Hematopoietic multipotent progenitor cell treated with erythropoietin and hydrocortisone succinate and interleukin-3 and kit ligand, for 6 days (in vitro differentiated cells): ENCODE results near the gene TCF25.

Experiments used
- DNase-seq: peaks from one replicate; pipeline ENCODE4 v3.0.0-alpha.2; 2015

TCF25 gene

DNA sequence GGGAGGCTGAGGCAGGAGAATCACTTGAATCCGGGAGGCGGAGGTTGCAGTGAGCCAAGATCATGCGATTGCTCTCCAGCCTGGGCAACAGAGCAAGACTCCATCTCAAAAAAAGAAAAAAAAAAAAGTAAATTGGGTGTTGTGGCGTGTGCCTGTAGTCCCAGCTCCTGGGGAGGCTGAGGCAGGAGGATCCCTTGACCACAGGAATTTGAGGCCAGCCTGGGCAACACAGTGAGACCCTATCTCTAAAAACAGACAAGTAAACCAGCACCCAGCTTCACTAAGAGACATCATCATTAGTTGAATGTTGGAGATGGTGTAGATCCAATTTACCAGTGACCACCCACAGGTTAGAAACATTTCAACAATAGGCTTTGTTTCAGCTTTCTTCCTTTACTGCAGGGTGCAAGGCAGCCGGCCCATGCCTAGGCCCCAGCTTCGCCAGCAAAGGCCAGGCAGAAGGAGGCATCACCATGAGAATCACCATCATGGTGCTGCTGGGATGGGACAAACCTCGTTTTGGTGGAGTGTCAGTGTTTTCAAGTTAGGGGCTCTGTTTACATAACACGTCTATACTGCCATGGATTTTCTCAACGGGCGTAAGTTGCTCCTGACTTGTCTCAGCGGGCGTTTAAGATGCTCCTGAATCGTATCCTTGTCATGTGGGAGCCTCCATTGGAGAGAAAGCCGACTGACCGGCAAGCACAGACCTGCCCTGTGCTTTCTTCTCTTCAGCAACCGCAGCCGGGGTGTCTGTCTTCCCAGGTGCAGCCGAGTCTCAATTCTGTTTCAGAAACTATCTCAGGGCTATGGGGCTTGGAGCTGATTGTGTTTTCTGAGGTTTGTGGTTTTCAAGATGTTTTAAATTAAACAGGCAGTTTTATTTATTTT lies 7.3 kb downstream of the TCF25 start:
- DNase-seq = no peak

DNA sequence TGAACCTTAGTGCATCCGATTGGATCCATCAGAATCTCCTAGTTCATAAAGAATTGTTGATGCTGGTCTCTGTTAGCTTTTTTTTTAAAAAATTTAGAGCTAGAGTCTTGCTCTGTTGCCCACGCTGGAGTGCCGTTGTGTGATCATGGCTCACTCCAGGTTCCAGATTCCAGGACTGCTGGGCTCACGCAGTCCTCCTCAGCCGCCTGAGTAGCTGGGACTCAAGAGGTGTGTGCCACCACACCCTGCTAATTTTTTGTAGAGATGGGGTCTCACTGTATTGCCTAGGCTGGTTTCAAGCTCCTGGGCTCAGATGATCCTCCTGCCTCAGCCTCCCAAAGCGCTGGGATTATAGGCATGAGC lies 8.0 kb downstream of the TCF25 start:
- no peak for DNase-seq

DNA sequence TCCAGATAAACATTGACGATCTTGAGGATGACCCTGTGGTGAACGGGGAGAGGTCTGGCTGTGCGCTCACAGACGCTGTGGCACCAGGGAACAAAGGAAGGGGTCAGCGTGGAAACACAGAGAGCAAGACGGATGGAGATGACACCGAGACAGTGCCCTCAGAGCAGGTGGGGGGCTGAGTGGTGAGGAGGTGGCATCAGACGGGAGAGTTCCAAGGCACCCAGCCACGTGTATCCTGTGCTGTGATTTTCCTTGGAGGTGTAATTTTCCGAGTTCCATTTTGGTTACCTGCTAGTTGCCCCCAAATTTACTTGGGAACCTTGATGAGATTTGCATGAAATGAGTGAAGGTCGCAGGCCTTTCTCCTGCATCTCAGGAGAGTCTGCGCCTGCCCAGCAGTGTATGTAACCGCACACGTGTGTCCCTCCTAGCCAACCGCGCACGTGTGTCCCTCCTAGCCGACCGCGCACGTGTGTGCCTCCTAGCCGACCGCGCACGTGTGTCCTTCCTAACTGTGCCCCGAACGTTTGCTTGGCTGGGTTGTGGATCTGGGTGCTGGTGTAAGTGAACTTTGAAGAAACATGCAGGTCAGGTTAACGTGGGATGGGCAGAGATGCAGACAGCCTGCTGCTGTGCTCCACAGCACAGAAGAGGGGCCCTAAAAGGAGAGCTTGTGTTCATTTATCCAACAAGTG lies 10.1 kb downstream of the TCF25 start:
- no peak for DNase-seq

DNA sequence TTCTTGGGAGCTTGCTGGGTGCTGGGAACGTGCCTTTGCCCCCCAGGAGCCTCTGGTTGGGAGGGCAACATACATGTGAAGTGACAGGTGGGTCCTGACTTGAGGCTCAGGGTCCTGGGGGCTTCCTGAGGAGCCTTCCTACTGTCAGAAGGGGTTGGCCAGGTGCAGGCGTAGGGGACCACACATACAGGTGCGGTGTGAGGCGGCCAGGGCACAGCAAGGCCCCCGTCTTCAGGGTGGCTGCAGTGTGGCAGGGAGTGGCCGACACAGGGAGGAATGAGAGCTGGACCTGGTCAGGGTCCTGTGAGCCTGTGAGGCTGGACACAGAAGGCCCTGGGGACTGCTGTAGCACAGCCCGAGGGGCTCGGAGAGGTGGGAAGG lies 10.6 kb downstream of the TCF25 start:
- no peak for DNase-seq

DNA sequence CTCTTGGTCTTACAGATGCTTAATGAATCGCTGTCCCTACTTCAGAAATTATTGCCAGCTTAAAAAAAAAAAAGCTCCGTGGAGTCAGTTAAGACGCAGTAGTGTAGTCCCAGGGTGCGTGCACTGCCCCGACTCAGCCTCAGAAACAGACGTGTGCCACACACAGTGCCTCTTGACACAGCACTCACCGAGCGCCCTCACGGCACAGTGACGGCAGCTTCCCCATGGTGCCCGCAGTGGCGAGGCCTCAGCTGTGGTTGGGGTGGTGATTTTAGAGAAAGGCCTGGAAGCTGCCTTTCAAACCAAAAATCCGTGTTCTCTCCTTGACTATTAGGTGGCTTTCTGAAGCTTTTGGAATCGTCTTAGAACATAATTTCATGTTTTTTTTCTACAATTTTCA lies 13.9 kb downstream of the TCF25 start:
- no peak for DNase-seq

DNA sequence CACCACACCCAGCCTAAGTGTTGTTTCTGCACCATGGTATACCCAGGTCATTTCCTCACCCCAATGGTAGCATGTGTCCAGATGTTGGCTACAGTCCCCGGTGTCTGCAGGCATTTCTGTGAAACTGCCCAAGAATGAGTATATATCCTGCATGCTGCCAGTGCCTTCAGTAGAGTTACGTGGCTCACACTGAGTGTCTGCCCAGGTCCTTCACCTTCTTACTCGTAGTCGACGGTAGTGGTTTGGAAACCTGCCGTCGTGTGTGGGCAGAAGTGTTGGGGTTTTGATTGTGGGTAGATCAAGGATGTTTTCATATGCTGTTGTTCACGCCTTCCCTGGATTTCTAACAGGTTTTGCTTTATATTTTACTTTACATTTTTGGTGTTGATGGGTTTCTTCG lies 16.8 kb downstream of the TCF25 start:
- DNase-seq = no peak

DNA sequence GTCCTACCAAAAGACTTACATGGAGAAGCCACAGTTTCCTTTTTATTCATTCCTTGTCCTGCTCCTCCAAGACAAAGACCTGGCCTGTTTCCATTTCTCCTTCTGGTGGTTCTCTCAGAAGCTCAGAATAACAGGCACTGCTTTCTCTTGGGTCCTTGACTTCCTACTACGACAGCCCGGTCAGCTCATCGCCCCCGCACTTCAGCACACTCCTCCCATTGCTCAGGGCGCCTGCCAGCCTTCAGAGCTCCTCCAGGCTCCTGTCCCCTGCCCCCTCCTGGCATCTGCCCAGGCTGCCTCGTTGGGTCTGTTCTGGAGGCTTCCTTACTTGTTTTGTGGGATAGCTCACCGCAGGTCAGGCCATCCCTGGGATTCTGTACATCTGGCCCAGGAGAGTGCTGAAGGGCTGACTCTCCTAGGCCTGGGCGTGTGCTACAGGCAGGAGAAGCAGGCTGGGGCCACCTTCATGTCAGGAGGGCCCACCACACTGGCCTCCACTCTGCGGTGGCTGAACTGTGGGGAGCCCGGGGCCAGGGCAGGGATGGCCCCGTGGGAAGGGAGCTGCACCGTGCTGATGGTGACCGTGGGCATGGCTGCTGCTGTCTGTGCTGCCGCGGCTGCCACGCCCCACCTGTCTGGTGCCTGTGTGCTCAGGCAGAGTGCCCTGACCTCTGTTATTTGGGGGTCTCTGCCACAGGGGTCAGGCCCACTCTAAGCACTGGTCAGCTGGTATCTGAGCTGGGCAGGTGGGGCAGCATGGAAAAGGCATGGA lies 17.7 kb downstream of the TCF25 start:
- no peak for DNase-seq

DNA sequence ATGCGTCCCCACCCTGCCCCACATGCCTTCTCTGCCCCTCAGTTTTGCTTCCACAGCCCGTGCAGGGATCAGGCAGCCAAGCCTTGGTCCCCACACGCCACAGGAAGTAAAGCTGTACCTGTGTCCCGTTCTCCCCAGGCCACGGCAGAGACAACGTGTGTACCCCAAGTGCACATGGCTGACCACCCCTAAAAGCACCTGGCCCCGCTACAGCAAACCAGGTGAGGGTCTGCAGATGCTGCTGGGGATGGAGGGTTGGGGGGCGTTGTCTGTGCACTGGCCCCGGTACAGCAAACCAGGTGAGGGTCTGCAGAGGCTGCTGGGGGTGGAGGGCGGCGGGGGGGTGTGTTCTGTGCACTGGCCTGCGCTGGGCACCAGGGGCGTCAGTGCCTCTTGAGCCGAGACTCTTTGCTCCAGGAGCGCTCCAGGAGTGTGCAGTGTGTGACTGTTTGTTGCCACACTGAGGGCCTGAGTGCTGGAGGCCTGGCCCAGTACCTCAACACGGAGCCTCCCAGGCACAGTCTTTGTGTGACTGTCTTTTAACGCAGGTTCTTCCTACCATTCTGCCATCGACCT lies 18.8 kb downstream of the TCF25 start:
- no peak for DNase-seq

DNA sequence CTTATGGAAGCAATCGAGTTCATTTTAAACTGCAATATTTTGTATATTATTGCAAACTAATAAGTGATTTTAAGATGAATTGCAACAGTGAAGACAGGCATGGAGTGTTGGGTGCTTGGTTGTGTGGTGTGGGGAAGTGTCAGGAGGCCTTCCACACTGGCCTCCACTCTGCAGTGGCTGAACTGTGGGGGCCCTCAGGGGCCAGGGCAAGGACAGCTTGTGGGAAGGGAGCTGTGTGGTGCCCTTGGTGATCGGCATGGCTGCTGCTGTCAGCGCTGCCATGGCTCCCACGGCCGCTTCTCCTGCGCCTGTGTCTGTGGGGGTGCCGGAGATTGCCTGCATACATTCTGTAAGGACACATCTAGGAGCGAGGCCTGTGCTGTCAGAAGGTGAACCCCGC lies 19.2 kb downstream of the TCF25 start:
- no peak for DNase-seq

DNA sequence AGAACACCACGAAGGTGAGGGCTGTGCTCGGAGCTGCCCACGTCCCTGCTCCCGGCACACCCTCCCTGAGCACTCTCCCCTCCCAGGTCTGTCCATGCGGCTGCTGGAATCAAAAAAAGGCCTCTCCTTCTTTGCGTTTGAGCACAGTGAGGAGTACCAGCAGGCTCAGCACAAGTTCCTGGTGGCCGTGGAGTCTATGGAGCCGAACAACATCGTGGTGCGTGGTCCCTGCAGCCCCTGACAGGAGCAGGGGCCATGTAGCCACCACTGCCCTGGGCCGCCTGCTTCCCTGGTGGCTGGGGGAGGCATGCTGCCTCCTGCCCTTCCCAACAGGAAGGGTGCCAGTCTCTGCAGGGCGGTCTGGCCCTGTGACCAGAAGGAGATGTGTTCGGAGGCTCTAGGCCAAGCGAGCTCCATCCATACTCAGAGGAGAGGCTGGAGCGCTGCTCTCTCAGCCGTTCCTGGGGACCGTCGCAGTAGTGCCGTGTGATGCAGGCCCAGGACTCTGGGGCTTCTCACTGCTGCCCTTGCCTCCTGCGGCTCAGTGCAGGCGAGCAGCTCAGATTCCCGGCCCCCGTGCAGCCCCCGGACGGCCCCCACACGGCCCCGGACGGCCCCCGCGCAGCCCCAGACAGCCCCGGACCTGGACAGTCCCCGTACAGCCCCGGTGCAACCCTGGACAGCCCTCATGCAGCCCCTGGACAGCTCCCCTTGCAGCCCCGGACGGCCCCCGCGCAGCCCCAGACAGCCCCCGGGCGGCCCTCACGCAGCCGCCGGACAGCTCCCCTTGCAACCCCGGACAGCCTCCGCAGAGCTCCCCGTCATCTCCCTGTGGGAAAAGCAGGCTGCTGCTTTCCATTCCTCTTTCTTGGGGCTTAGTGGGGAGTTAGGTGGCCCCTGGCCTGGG lies 20.5 kb downstream of the TCF25 start:
- no peak for DNase-seq

DNA sequence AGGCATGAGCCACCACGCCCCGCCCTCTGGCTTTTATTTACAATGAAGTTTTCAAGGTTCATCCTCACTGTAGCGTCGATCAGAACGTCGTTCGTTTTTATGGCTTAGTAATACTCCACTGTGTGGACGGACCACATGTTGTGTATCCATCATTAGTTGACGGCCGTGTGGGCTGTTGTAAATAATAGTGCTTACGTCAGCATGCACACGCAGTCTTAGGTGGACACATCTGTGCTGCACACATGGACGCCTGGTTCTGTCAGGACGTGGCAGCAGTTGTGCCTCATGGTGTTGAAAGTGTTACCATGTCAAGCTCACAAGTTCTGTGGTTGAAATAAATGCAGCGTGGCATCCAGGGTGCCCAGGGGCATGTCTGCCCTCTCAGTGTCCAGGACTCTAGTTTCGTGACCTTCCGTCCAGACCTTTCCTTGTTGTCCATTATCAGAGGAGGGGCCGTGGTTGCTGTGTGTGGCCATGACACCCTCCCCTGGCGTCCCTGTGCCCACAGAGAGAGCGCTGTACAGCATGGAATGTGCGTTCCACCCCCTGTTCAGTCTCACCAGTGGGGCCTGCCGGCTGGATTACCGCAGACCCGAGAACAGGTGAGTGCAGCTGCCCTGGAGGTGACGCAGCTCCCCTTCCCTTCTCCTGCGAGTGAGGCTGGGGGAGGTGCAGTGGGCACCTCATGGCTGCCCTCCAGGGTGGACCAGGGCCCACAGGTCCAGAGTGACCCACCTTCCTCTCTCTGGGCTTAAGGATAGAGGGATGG lies 22.3 kb downstream of the TCF25 start:
- DNase-seq = no peak

DNA sequence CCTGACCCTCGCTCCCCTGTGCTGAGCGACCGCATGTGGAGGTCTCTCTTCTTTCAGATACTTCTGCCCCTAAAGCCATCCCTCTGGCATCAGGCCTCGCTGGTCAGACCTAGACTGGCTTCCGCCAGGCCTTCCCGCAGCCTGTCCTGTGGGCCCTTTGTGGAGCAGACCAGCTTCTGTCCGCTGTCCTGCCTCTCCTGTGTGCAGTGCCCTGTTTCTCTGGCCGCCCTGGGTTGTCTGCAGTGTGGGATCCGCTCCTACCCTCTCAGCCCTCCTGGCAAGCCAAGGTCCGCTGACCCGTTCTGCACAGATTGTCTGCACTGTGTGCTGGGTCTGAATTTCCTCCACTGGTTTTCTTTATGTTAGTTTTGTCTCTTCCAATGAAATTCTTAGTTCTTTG lies 23.8 kb downstream of the TCF25 start:
- DNase-seq = no peak

DNA sequence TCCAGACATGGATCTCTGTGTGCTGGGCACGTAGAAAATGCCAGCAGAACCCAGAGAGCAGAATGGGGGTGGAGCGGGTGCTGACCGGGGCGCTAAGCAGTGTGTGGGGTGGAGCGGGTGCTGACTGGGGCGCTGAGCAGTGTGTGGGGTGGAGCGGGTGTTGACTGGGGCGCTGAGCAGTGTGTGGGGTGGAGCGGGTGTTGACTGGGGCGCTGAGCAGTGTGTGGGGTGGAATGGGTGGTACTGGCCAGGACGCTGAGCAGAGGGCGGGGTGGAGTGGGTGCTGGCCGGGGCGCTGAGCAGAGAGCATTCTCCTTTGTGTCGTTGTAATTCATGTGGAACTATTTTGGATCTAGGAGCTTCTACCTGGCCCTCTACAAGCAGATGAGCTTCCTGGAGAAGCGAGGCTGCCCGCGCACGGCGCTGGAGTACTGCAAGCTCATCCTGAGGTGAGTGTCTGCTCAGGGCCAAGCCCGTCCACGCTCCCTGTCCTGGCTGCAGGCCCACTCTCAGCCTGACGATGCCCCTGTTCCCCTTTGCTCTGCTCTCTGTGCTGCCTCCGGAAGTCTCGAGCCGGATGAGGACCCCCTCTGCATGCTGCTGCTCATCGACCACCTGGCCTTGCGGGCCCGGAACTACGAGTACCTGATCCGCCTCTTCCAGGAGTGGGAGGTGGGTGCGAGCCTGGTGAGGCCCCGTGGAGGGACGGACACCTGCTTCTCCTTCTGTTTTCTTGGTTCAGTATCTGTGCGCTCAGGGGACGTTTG lies 25.0 kb downstream of the TCF25 start:
- DNase-seq = no peak

DNA sequence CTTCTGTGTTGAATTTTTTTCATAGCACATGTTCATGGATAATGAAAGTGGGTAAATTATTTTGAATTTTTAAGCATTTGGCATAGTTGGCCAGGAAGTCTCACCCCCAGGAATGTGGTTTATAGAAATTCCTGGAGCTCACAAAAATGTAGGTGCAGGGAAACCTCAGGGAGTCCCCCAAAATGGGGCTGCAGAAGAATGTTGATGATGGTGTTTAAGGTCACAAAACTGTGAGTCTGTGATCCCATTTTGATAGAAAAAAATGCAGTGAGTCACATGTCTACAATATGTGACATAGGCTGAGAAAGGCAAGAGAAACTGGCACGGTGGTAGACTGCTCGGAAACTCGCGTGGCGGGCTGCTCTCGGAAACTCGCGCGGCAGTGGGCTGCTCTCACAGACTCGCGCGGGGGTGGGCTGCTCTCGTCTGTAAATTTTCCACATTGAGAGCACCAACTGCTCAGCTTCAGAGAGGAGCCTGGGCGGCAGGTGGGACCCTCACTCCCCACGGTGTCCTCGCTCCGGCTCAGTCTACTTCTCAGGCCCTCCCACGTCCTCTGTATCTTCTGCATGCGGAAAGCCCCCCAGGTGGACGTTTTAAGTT lies 26.6 kb downstream of the TCF25 start:
- no peak for DNase-seq

DNA sequence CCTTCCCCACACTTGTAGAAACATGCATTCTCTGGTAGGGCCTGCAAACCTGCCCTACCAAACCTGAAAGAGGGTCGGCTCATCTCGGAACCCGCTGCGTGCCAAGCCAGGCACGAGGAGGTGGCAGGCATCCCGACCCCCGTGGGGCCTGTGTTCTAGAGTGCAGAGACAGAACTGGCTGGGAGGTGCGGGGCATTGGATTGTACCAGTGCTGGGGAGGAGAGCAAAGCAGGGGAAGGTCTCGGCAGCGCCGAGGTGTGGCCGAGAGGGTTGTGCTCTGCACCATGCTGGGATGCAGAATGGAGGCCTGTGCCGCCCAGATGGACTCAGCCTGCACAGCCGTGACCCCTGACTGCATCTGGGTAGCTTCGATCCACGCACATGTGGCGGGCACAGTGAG lies 27.5 kb downstream of the TCF25 start:
- no peak for DNase-seq

DNA sequence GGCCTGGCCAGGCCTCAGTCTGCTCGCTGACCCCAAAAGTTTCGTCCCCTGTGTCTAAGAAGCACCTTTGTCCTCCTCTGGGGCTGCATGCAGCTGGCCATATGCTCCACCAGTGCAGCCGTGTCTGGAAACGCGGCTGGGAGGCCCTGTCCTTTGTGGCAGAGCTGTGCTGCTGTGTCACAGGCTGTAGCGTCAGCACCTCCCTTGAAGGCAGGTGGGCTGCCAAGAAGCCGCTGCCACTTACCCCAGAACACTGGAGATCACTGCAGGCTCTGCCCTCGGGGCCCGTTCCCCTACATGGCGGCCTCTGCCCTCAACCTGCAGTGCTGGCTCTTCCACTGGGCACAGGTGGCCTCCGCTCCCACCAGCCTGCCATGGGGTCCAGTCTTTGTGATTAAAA lies 29.6 kb downstream of the TCF25 start:
- DNase-seq = no peak

DNA sequence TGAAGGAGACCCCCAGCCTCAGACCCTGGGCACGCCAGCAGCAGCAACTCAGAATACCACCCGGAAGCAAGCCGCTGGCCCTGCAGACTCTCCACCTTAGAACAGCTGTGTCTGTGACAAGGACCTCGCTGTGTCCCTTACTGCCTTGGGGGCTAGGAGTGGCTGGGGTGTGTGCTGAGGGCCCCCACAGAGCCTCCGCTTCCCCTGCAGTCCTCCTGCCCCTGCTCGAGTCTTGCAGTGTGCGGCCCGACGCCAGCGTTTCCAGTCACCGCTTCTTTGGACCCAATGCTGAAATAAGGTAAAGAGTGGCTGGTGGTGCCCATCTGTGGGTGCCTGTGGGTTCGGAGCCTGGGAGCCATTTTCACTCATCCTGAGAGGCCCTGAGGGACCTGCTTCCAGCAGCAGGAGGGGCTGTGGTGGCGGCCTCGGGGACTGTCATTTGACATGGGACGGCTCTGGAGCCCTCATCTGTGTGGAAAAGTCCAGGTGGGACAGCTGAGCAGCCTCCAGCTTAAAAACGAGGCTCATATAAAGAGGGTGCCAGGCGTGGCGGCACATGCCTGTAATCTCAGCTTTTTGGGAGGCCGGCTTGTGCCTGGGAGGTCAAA lies 30.6 kb downstream of the TCF25 start:
- no peak for DNase-seq

DNA sequence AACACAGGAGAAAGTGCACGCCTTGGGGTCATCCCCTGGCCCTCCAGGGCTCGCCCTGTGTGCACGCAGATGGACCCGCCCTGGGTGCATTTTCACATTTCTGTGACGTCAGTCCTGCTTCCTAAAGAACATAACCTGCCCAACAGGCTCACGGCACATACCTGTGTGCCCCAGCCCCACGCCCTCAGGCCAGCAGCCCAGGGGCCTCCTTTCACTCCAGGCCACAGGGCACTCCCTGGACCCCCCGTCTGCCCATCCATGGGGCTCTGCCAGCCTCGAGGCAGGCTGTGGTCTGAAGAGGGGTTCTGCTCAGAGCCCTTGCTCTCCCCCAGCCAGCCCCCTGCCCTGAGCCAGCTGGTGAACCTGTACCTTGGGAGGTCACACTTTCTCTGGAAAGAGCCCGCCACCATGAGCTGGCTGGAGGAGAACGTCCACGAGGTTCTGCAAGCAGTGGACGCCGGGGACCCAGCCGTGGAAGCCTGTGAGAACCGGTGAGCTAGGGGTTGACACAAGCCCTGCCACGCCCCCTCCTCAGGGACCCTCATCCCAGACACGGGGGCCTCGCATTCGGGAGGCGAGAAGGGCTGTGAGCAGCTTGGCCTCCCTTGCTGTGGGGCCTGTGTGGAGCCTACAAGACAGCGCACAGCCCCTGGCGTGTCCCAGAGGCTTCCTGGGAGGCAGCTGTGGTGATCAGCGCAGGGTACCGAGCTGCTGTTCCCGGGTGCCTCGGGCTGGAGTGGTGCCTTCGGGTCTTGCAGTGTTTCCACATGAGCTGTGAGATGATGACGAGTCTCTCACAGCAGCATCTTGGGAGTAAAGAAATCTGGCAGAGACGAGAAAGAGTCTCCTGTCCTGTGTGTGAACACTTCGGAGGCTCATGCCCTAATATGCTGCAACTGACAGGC lies 31.5 kb downstream of the TCF25 start:
- DNase-seq = no peak
